Astrocyte (in vitro differentiated cells and primary cell): ENCODE measurements around the gene HOXA11.

Source experiments
- CTCF ChIP-seq: IDR thresholded peaks from 2 replicates; pipeline ENCODE4 v1.5.1; 2011; ENCODE audit warnings: low read depth, mild to moderate bottlenecking, inconsistent platforms, low read length, moderate library complexity; ENCODE audit not compliant: insufficient read depth
- EZH2 ChIP-seq: IDR thresholded peaks from 2 replicates; pipeline ENCODE4 v1.6.1; 2012; ENCODE audit warnings: mild to moderate bottlenecking, low read length, inconsistent platforms; ENCODE audit not compliant: insufficient read depth

GRCh38 chr7:27156916-27157701 is 27.9 kb downstream of the HOXA11 start:
- TF ChIP-seq CTCF, result no peak
- no peak for TF ChIP-seq EZH2
